H54 (cell line): ENCODE measurements around the gene CCDC194.
A peak's percentile ranks its signal among the peaks of the same experiment; 100 is the strongest.

ENCODE experiments used
- DNase-seq: peaks from one replicate; pipeline ENCODE4 v3.0.0; 2011; ENCODE audit warnings: low spot score, mixed read lengths; ENCODE audit not compliant: insufficient read length
- FAIRE-seq: peaks from 3 replicates; lab custom pipeline; 2011; peaks lifted over from hg19 to GRCh38; lab: Jason Lieb, UNC
- POLR2A ChIP-seq: IDR thresholded peaks from 2 replicates; pipeline ENCODE4 v1.6.1; 2011; ENCODE audit warnings: low read depth, mild to moderate bottlenecking, low read length

The CCDC194 gene, protein sequence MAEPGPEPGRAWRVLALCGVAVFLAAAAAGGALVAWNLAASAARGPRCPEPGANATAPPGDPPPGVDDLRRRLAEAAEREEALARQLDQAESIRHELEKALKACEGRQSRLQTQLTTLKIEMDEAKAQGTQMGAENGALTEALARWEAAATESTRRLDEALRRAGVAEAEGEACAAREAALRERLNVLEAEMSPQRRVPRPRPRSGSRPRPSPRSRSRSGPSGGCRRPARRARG

DNA sequence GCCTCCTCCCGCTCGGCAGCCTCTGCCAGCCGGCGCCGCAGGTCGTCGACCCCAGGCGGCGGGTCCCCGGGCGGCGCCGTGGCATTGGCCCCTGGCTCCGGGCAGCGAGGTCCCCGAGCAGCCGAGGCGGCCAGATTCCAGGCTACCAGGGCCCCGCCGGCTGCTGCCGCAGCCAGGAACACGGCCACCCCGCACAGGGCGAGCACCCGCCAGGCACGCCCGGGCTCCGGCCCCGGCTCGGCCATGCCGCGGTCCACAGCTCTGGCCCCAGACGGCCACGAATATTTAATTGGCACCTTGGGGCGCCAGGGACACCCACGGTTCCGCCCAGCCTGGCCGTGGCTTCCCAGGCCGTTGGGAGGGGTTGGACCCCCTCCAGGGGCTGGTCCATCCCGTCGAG lies at the start of gene CCDC194:
Gene CCDC194, minus strand, starts transcription at position 283 of the 400 bp plus-strand sequence. Its CDS starts 38 bp downstream, at position 245.
- DNase-seq (no peak), FAIRE-seq (no peak)
- no peak for TF ChIP-seq POLR2A

DNA sequence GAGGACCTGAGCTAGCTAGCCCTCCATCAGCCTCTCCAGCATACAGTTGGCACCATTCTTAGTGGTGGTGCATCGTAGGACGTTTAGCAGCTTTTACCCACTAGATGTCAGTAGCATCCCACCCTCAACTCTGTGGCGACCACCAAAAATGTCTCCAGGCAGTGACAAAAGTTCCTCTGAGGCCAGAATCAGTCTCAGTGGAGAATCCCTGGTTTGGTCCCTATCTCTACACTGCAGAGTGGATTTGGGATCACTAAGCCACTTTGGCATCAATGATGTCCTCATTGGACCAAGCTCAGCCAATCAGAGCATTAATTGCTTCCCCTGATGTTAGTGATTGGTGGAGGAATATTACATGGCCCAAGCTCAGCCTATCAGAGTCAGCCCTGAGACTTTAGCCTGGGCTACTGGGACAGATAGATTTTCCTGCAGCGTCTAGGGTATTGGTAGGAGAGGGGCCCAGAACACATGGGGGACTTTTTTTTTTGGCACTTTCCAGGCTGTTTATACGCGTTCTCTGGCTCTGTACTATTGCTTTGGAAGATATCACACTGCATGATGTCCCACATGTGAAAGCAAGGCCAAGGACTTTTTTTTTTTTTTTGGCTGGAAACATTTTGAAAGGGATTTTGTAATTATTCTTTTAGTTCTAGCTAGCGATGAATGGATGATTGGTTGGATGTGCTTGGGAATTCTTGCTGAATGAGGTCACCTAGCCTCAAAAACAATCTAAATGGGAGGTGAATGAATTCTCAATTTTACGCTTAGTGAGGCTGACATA lies 47.4 kb upstream of the CCDC194 start:
- FAIRE-seq, result no peak

DNA sequence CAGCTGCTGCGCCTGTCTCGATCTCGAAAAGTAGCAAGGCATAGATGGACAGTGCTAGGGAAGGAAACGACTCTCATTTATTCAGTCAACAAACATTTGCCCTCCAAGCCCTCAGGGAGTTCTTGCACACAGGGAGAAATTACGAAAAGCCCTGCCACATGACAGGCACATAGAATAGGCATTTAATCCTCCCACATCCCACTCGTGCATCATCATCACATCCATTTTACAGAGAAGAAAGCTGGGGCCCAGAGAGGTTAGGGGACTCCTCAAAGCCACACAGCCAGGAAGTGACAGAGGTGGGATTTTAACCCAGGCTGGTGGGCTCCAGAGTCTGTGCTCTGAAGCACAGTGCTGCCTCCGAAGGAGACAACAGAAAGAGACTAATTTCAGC lies 42.9 kb upstream of the CCDC194 start:
- DNase-seq (no peak), FAIRE-seq (no peak)
- TF ChIP-seq POLR2A, result no peak

More for the DNA sequence above, 47.4 kb upstream of the CCDC194 start:
- no peak for TF ChIP-seq POLR2A
- DNase-seq, result no peak

DNA sequence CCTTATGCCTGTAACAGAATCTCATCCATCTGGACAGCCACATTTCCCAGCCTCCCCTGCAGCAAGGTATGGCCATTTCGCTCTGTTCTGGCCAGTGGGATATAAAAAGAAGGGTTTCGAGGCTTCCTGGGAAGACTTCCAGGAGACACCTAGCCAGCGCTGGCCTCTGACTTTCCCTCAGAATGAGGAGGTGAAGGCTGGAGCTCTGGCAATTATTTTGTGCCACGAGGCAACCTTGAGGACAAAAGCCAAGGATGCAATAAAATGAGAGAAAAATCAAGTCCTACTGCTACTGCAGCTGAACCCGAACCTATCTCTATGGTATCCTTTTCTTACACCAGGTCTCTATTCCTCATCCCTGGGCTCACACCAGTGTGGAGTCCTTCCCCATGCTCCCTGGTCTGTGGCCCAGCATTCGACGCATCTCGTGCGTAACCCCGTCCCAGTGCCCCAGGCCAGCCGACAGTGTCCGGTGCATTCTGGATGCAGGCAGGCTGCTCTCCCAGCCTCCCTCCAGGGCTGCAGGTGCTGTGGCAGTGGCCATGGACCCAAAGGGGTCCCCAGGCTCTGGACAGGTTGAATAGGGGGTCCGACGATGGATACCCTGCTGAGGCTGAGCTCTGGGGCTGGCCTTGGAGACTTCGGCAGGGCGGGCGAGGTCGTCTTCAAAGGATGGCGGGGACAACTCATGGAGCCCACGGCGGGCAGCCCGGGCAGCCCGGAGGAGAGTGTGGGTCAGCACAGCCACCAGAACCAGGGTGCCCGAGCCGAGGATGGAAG lies 42.3 kb upstream of the CCDC194 start:
- no peak for FAIRE-seq
- no peak for DNase-seq
- no peak for TF ChIP-seq POLR2A

DNA sequence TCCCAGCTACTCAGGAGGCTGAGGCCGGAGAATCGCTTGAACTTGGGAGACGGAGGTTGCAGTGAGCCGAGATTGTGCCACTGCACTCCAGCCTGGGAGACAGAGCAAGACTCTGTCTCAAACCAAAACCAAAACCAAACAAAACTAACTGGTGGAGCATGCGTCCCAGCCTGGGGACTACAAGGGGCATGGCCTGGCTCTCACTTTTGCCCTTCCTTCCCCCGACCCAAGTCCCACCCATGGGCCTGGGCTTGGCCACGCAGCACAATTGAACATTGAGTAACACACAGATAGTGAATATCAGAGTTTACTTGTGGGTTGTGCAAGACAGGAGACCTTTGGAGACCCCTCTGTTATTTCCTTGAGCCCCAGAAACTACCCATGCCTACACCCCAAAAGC lies 41.2 kb upstream of the CCDC194 start:
- FAIRE-seq (no peak), DNase-seq (no peak)
- TF ChIP-seq POLR2A, result no peak

DNA sequence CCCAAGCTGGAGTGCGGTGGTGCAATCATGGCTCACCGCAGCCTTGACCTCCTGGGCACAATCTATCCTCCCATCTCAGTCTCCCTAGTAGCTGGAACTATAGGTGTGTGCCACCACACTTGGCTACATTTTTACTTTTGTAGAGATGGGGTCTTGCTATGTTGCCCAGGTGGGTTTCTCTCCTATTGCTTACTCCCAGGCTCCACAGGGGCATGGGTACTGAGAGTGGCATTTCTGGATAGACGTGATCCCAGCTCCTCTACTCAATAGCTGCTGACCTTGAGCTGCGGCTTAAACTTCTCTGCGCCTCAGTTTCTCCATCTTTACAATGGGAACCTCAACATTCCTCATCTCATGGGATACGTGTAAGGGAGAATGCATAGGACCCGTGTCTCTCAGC lies 37.4 kb upstream of the CCDC194 start:
- no peak for TF ChIP-seq POLR2A
- DNase-seq (no peak), FAIRE-seq (no peak)

DNA sequence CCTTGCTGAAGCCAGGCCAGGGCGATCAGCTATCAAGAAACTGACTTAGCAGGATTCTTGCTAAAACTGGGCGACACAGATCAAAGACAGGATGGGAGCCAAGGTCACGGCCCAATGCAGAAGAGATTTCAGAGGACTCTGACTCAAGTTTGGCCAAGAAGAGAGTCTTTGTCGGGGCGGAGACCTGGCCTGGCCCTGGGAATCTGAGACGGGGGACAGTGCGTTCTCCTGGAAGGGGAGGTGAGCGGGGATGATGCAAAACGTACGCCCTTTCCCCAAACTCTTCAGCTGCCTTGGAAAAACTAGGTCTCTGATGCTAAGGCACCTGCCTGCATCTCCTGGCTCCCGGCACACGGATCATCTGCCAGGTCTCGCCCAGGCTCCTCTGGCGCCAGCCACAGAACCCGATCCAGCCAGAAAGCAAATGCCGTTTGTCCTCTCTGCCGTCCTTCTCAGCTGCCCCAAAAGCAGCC lies 35.7 kb upstream of the CCDC194 start:
- no peak for FAIRE-seq
- no peak for TF ChIP-seq POLR2A
- DNase-seq, result no peak

DNA sequence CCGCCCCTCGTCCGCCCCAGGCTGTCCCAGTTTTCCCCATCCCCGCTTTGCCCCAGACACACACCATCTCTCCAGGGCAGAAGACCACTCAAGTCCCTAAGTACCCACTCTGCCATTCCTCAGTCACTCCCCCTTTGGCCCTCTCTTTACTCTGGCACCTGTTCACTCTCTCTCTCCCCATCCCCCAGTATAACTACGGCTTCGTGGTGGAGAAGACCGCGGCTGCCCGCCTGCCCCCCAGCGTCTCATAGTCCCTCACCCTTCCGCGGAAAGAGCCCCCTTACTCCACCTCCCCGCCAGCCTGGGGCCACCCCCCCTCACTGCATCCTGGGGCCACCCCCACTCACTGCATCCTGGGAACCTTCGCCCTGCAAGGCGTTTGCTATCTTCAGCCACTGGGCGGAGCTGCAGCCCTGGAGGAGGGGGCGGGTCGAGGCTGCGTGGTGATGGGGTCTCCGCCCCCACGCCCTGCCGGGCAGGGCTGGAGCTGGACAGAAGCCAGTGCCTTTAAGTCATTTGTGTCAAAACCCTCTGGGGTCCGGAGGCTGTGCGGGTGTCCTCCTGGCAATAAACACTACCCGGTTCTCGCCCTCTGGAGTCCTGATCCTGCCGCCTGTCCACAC lies 30.9 kb upstream of the CCDC194 start:
- no peak for TF ChIP-seq POLR2A
- FAIRE-seq (no peak), DNase-seq (no peak)

DNA sequence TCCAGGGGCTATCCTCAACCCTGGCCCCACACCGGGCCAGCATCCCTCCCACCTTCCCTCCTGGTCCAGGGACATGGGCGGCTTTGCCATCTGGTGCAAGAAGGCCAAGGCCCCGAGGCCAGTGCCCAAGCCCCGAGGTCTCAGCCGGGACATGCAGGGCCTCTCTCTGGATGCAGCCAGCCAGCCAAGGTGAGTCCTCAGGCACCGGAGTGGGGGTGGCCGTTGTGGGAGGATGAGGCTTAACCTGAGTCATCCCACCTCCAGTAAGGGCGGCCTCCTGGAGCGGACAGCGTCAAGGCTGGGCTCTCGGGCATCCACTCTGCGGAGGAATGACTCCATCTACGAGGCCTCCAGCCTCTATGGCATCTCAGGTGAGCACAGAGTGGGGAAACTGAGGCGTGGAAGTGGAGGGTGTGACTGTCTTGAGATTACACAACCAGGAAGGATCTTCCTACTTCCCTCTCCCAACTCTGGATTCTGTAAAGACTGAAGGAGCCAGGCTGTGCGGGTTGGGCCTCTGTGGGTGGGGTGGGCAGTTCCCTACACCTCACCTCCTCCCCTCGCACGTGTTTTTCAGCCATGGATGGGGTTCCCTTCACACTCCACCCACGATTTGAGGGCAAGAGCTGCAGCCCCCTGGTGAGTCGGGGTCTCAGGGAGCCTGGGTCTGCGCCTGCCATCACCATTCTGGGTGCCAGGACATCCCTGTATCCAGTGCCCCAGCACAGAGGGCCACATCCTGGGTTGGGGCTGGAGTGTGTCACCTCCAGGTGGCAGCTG lies 29.6 kb upstream of the CCDC194 start:
- FAIRE-seq (no peak), DNase-seq (no peak)
- TF ChIP-seq POLR2A, result no peak

DNA sequence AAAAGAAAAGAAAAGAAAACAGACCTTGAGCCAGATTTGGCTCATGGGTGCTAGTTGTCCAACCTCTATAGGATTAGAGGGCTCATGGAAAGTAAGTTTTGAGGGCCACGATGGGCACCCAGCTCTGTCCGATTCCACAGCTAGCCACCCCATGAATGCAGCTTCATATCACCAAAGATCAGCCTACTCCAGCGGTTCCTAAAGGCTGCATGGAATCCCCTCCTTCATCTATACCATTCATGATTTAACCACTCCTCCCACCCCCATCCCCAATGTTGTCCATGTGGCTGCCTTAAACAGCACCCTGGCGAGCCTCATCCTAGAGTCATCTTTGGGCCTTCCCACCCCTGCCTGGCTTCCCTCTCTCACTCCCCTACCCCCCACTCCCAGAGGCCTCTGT lies 27.9 kb upstream of the CCDC194 start:
- FAIRE-seq (no peak), DNase-seq (no peak)
- TF ChIP-seq POLR2A, result no peak

DNA sequence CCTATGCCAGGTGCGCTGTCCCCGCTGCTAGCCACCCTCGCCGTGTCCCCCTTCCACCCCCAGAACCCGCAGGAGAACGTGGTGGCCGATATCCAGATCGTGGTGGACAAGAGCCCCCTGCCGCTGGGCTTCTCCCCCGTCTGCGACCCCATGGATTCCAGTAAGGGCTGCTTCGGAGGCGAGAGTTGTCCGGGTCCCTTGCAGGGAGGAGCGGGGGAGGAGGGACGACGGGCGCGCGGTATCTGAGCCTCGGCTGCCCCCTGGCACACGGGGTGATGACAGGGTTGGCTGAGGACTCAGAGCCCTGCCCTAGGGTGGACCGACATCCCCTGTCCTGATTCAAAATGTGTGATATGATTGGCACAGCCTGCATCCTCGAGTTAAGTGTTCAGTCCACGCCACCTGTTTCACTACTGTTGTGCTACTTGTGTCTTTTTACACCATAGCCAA lies 26.5 kb upstream of the CCDC194 start:
- no peak for TF ChIP-seq POLR2A
- no peak for FAIRE-seq
- DNase-seq, result no peak

DNA sequence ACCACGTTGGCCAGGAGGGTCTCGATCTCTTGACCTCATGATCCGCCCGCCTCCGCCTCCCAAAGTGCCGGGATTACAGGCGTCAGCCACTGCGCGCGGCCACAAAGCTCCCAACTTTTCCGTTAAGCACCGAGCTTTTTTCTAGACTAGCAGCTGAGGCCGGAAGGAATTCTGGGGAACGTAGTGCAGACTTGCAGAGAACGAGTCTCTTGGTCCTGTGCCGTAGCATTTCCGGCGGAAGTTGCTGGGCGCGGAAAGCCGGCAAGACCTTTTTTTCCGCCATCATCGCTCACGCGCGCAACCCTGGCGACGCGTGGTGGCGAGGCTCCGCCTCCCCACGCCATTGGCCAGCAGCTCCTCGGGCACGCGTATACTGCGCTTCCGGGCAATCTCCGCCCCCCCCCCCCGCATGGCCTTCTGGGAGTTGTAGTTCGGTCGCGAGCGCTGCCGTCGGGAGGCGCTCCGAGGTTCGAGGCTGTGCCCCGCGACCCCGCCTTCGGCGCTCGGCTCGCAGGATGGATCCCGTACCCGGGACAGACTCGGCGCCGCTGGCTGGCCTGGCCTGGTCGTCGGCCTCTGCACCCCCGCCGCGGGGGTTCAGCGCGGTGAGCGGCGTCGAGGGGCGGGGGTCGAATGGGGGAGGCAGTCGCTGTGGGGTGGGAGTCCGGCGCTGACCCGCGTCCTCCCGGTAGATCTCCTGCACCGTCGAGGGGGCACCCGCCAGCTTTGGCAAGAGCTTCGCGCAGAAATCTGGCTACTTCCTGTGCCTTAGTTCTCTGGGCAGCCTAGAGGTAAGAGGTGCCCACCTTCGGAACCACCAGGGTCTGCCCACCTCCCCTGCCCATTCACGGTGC lies 25.9 kb upstream of the CCDC194 start, which contains the start of gene MVB12A:
Gene MVB12A, plus strand, starts transcription at position 427 of the 854 bp plus-strand sequence. Its CDS starts 89 bp downstream, at position 516.
- peak; percentile 93 for FAIRE-seq
- TF ChIP-seq POLR2A, result peak; percentile 45
- DNase-seq, result peak; percentile 96
